Measurements from ENCODE around the gene DAPK1.
"Not testable (repeated sequence)": the region's sequence is repeated elsewhere in the genome, so short reads cannot be mapped to it uniquely, and the experiment has no call there.

Gene DAPK1

DNA sequence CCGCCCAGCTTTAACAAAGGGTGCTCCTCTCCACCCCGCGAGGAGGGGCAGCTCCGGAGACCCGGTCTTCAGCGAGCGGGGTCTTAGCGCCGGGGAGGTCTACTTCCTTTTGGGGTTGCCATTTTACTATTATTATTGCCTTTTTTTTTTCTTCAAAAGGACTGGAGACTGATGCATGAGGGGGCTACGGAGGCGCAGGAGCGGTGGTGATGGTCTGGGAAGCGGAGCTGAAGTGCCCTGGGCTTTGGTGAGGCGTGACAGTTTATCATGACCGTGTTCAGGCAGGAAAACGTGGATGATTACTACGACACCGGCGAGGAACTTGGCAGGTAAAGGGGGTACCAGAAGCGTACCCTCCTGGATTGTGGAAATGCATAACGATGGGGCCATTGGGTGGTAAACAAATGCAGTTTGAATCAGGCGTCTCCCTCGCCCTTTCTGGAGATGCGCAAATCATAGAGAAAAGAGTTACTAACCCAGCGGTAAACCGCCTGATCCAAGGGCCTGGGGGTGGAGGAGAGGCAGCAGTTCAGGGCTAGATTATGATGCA, 1.2 kb downstream of the DAPK1 start:
- no peak for DNase-seq

DNA sequence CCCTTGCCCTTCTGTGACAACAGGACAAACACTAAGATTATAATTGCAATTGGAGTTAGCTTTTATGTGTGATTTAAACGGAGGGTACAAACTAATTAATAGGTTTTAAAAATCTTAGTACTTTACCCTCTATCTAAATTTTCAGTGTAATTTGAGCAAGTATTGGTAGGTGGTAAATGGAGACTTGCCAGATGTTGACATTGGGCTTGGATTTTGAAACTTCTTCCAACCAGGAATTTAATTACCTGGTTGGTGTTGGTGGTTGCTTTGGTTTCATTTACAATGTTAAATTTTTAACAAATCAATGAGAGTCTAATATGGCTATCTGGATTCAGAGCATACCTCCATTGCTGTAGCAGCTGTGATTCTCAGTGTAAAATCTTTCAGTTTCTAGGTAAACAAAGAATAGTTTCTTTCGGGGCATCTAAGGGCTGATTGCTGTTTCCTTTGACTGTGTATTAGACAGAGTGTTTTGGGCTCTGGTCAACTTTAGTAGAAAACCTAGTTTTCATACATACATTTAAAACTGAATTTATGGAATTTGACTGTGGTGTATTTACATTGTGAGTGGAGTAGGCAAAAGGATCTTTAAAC, 1.9 kb downstream of the DAPK1 start:
- DNase-seq, result no peak

DNA sequence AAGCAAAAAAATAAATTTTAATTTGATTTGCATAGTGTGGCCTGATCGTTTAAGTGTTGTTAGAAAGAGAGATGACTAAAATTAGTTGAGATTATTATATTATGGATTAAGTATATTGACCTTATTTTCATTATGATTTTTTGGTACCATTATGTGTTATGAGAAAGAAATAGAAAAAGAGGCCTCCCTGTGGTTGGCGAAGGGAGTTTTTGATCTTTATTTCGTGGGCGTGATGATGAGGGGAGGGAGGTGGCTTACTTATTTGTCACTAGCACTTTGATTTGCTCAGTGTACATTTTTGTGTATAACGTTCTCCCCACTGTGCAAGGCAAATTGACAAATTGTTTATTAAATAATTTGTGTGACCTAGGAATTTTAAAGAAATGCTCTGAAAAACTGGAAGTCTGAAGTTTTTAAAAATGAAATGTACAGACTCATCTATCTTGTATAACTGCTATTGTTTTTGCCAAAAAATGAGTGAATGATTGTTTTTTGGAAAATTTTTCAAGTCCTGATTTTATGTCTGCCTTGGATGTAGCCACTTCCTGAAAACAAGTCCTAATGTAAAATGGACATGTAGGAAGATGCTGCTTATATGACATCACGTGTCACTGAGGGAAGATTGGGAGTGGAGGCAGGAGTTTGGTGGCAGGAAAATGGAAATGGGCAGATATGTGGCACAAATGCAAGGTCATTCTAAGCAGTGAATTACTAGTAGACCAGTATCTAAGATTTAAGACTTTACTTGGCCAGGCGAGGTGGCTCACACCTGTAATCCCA, 3.0 kb downstream of the DAPK1 start:
- no peak for DNase-seq

DNA sequence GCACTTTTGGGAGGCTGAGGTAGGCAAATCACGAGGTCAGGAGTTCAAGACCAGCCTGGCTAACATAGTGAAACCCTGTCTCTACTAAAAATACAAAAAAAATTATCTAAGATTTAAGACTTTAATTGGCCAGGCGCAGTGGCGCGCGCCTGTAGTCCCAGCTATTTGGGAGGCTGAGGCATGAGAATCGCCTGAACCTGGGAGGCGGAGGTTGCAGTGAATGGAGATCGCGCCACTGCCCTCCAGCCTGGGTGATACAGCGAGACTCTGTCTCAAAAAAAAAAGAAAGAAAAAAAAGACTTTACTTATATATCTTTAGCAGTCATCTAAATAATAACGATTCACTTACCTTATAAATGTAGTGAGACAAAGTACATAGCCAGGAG, 3.6 kb downstream of the DAPK1 start:
- not testable (repeated sequence) for DNase-seq

DNA sequence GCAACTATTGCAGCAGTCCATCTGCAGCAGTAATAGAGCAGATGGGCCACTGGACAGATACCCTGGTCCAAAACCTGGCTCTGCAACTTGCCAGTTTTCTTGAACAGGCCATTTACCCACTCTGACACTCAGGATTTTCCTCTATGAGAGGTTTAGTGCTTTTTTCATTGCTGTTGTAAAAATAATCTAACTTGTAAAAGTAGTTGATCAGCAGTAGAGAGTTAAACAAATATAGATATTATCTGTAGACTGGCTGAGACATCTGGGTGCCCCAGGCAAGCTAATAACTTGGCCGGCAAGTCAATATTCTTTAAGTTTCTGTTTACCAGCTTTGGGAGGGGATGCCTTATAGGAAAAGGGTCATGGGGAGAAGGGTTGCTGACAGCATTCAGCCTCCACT, 4.1 kb downstream of the DAPK1 start:
- no peak for DNase-seq

DNA sequence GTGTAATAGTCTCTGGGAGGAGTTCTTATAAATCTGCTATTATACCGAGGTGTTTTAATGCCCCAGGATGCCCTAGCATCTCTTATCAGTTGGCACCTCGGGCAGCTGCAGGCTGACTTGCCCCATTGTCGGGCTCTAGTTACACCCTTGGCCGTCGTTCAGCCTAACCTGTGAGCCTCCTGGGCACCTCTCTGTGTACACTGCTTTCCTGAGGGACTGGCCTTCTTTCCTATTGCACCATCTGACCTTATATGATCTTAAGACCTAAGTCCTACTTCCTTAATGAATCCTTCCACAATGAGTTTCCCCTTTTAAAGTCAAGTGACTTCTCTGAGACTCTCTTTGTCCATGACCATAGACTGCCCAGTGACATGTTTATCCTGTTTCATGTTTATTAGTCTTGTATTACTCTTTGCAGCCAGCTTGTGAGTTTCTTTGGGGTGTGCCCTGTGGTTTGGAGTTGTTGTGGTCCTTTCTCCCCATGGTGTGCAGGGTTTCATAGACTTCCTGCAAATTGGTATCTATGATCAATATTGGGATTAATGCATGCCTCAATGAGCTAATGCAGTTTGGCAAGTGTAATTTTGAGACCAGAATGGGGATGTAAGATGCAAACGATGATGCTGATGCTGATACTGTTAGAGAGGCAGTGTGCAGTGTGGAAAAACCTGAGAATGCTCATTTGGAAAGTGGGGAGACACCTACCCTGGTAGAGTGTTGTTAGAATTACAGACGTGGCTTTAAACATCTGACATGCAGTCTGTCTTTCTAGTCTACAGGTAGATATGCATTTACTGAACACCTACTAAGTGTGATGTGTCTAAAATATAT, 4.9 kb downstream of the DAPK1 start:
- DNase-seq, result no peak

DNA sequence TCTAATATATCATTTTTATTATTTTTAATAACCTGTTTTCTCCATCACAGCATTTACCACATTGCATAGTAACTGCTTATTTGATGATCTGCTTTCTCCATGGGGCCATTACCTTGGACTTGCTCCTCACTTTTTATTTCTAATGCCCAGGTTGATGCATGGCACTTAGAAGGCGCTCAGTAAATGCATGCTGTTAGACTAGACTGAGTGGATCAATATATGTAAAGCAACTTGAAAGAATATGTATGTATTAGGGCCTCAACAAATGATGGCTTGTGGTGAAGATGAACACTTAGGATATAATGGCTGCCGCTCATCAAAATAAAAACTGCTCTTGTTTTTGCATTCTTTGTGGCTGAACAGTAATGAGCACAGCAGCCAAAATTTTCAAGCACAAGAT, 5.8 kb downstream of the DAPK1 start:
- no peak for DNase-seq

DNA sequence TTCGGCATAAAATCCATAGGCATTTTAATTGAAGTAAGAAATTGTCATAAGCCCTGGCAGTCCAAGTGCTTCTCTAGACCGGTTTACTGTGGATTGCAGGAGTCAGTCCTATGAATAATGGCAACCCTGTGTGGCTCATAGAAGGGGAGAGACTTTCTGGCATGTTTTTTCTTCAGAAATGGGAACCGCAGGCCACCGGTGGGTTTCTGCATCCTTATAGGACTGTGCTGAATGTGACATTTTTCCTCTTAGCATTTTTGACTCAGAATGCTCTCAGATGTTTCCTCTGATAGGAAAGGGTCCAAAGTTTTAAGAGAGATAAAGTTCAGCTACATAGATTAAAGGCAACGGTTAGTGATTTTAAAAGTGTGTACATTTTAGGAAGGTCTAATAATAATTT, 6.3 kb downstream of the DAPK1 start:
- no peak for DNase-seq

DNA sequence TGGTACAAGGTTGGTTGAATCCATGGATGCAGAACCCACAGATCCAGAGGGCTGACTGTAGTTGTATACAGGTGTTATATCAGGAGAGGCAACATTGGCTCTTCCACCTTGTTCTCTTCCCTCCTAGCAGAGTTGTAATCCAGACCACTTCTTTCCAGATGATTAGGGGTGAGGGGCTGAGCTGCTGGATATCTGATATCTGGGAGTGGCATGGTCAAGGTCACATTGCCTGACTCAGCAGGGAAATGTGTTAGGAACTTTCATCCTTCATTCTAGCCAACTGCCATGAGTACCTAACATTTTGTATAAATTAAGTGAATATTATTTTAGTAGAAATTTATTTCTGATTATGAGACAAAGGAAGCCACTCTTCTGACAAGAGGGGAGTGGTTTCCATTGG, 7.3 kb downstream of the DAPK1 start:
- no peak for DNase-seq

DNA sequence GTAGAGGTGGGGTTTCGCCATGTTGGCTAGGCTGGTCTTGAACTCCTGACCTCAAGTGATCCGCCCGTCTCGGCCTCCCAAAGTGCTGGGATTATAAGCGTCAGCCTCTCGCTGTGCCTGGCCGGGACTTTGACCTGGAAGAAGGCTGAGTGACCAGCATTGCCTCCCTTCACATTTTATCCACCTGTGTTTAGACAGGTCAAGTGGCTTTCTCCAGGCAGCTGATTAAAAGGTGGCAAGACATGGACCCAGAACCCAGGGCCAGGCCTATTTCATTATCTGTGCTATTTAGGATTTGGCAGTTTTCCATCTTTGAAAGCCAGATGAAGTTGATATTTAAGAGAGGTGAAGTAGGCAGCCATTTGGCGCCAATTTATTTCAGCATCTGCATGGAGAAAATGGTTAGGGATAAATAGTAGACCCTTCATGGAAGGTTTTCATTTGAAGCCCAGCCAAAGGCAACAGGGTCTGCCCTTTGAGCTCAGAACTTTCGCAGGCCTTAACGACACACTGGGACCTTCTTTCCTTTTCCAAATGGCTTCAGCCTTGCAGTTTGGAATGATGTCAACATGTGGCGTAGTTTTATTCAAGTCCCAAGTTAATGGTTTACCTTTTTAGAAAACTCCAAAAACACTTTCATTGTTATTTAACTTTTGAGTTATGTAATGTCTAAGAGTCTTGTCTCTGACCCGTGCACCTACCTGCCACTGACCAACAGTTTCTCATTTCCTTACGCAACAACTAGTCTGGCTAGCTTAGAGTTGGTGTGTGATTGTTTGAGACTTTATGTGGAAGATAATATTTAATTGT, 8.4 kb downstream of the DAPK1 start:
- no peak for DNase-seq

DNA sequence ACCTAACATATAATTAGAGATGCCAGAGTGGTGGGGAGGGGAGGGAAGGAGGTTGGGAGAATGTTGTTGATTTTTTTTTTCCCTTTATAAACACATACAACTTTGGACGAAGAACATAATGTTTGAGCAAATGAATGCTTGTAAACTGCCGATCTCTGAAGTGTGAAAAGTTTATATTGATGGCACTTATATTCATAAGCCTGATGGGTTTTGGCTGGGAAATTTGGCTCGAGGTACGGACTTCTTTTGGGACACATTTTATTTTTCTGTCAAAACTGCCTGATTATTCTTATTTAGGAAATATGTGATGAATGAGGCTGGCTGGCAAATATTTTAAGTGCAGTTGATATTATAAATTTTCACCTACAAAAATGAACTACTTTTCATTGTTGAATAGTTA, 9.9 kb downstream of the DAPK1 start:
- DNase-seq, result no peak

DNA sequence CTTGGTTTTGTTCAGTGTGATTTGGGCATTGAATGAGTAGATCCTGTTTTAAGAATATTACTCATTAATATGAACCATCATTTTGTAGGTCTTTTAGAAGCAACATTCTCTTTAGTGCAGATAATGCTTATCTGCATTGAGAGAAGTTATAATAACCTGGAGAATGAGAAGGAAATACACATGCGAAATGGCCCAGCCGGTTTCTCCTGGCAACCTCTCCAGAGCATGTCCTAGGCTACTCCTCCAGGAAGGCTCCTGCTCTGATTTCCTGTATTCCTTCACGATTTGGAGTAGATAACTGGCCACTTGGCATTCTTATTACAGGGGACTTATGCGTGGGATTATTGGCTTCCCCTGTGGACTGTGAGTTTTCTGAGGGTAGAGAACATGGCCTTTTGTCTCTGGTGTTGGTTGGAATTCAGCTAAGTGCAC, 12.6 kb downstream of the DAPK1 start:
- no peak for DNase-seq

DNA sequence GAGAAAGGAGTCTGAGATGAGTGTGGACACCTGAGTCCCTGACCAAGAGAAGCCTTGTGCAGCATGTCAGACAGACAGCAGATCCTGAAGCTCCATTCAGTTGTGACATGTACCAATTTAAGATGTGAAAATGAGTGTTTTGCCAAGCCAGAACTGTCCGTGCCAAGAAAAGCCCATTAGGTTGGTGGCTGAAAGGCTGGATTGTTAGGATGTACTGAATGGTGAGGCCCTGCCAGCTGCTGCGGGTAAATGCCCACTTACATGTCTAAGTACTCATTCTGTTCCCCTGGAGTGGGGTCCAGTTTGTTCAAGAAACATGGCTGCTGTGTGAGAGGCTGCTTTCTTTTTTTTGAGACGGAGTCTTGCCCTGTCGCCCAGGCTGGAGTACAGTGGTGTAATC, 14.6 kb downstream of the DAPK1 start:
- DNase-seq, result no peak

DNA sequence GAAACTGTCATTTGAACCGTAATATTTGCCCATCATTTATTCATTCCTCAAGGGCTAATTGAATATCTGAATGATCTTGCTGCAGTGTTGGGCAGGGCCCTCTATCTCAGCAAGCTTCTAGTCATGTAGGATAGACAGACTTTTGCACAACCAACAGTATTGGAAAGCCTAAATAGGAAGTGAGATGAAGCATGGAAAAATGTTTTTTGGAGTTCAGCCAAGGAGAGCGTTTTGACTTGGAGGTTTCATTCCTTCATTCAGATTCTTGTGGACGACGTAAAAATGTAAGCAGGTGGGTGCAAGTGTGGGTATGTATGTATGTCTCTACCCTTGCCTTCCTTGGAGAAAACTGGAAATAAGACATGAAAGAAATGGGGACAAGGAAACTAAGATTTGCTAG, 15.5 kb downstream of the DAPK1 start:
- DNase-seq, result no peak

DNA sequence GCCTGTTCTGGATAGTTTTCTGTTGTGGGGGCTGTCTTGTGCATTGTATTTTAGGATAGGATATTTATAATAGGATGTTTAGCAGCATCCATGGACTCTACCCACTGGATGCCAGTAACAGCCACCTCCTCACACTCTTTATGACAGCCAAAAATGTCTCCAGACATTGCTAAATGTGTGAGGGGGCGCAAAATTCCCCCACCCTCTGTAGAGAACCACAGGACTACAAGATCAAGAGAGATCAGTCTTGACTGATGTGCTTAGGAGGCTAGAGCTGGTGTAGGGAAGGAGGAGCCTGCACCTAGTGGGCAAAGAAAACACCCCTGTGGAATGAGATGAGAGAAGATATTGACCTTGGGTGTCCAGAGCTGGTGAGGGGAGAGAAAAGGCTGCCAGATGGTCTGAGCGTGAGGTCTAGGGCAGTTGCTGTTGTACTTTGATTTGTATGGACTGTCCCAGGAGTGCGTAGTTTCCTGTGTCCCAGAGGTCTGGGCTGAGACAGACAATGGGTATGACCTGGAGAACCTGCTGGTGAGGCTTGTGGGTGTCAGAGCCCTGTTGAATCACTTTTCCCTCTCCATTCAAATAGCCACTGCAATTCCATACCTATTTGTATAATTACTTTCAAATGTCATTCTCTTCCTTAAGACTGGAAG, 16.3 kb downstream of the DAPK1 start:
- DNase-seq, result no peak

DNA sequence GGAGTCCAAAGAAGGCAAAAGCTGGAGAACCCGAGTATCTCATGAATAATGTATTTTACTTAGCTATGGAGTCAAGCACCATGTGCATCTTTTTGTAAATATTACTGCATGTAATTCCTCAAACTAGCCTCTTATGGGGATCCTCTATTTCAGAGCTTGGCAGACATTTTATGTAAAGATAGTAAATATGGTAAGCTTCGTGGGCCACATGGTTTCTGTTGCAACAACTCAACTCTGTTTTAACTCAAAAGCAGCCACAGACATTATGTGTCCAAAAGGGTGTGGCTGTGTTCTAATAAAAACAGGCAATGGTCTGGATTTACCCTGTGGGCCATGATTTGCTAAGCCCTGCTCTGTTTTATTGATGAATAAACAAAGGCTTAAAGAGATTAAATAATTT, 17.3 kb downstream of the DAPK1 start:
- DNase-seq, result no peak

DNA sequence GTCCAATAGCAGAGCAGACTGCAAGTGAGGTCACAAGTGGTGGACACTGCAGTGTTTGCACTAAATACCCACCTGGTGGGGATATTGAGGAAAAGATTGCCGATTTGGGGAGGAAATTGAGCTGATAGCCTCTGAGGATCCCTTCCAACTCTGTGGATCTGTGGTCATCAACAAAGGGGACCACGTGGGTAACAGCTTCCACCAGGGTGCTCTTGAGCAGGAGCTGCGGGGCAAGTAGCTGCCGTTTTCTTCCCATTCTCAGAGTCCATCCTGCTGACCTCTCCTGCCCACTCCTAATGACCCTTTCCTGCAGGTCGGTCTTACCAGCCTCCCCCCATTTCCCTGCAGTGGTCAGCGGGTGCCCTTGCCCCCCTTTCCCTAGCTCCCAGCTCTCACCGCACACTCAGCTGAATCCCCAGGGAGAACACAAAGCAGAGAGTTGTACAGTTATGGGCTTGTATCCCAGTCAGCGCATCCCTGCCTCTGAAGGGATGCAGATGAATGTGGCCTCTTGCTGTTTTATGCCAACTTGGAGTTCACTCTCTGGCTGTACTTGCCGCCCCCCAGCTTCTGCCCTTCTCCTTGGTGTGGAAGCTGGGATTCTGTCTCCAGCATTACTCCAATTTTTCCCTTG, 18.0 kb downstream of the DAPK1 start:
- DNase-seq, result no peak

DNA sequence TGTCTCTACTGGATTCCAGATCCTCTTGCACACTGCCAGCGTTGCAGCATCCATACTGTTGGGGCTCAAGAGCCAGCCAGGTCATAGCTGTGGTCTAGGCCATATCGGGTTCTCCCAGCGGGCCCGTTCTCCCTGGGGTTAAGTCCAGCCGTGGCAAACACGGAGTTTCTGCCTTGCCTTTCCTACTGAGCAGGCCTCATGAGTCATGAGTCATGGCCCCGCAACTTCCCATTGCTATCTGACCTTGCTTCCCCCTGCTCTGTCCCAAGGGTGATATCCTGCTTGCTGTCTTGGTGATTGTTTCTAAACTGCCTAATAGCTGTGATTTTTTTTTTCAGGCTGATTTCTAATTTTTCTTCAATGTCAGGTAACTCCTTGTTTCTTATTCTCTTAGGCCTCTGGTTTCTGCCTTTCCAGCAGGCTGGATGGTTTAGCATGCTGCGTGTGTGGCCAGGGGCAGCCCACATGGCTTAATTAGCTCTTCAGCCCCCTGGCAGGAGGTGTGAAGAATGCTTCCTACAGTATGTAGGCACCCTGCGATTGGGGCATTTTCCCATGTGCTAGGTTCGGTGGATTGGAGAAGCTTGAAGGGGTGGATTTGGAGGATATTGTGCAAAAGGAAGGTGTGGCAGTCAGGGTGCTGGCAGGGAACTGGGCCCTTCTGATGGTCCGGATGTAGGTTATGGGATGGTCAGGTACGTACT, 18.7 kb downstream of the DAPK1 start:
- no peak for DNase-seq

DNA sequence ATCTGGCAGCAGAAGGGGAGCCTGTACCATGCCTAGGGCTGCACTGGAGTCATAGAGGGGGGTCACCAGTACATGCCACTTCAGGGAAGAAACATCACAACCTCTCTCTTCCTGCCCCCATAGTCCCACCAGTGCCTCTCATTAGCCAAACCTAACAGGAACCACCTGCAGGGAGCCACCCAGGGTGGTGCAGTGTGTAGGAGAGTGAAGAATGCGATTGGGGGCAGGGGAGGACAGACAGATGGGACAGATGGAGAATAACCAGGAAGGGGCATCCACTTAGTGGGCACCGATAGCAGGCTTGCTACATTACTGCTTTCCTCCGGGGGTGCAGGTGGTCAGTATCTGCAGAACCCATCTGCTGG, 19.2 kb downstream of the DAPK1 start:
- no peak for DNase-seq

DNA sequence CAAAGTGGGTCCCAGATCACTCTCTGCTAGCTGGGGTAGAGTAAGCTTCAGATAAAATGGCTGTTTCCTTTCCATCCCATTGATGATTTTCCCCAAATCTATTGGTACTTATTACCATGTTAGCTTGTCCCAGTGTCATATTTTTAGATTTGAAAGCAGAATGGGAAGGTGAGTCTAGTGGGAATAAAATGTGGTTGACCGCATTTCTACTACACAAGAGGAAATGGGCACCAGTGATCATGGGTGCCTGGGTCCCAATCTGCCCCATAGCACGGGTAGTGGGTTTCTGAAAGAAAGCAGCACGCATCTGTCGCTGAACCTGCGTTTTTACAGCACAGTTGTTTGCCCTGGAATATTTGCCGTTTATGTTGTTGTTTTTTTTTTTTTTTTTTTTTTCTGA, 20.1 kb downstream of the DAPK1 start:
- no peak for DNase-seq

DNA sequence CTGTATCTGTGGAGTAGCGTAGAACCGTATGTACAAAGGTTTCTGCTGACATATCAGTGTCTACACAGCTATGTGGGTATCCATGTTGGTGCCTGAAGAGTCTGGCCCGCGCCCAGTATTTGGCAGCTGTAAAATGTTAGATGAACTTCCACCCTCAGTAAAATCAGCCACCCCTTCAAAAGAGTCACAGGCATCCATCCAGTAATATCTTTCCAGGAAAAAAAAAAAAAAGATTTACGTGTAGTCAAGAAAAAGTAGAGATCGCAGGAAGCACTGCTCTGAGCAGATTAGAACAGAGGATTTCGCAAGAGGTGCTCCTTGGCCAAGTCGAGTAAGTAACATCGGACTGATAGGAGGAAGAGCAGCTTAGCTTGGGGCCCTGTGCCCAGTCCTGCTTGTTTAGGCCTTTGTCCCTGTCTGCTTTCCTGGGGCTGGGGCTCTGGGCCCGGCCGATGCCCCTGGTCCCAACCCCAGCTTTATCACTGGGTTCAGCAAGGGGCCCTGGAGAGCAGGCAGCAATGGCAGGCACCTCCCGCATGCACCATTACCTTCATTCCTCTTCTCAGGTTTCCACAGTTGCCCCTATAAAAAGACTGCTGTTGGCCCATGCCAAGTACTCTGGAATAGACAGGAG, 21.2 kb downstream of the DAPK1 start:
- no peak for DNase-seq

Data from activated CD4-positive, CD25-positive, alpha-beta regulatory T cell treated with anti-CD3 and anti-CD28 coated beads, Interleukin-2, amount 50 U/mL, for 72 hours (primary cell).